Tibial nerve (tissue), 4 donors: Measurements from ENCODE around the gene AP3B1.

Experiments
- EP300 ChIP-seq, 2 donors: sonication (generic); formaldehyde crosslinking; IDR thresholded peaks; one replicate each; pipeline ENCODE4 v1.6.1; 2017; ENCODE audit warnings: antibody characterized with exemption in 2 of 2, mild to moderate bottlenecking in 1 of 2
- POLR2A ChIP-seq, 2 donors: fragments of 450-650 bp; IDR thresholded peaks; one replicate each; pipeline ENCODE4 v1.6.1; 2017; ENCODE audit warnings: antibody characterized with exemption in 2 of 2, mild to moderate bottlenecking in 2 of 2, moderate library complexity in 2 of 2
- TF ChIP-seq, protein P1 (sequence below), 5 experiments: fragments of 200-600 bp in 3 of 5; fragments of 450-650 bp in 2 of 5; sonication (generic) in 3 of 5; IDR thresholded peaks; one replicate each; pipeline ENCODE4 v1.5.1; 2016 to 2019; ENCODE audit warnings: antibody characterized with exemption in 5 of 5, mild to moderate bottlenecking in 3 of 5, moderate library complexity in 2 of 5

GRCh38 chr5:78339617-78340436 lies 45.3 kb upstream of the AP3B1 start:
- TF ChIP-seq, protein P1, sequence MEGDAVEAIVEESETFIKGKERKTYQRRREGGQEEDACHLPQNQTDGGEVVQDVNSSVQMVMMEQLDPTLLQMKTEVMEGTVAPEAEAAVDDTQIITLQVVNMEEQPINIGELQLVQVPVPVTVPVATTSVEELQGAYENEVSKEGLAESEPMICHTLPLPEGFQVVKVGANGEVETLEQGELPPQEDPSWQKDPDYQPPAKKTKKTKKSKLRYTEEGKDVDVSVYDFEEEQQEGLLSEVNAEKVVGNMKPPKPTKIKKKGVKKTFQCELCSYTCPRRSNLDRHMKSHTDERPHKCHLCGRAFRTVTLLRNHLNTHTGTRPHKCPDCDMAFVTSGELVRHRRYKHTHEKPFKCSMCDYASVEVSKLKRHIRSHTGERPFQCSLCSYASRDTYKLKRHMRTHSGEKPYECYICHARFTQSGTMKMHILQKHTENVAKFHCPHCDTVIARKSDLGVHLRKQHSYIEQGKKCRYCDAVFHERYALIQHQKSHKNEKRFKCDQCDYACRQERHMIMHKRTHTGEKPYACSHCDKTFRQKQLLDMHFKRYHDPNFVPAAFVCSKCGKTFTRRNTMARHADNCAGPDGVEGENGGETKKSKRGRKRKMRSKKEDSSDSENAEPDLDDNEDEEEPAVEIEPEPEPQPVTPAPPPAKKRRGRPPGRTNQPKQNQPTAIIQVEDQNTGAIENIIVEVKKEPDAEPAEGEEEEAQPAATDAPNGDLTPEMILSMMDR (IDR thresholded peaks at IDR 0.05) = no peak
- no peak for TF ChIP-seq POLR2A (IDR thresholded peaks at IDR 0.05)
- no peak for TF ChIP-seq EP300 (IDR thresholded peaks at IDR 0.05)
